H1 (cell line): ENCODE results near the gene FNDC5. TPM values are rescaled to one million over a fixed set of nuclear protein-coding genes. Genes with fewer than 3 reads are reported as not detected.

Experiments
- CTCF ChIA-PET: fragments of 300-600 bp; sonication (Branson Sonifier 250); formaldehyde crosslinking; loops from one replicate; lab custom pipeline; 2021; ENCODE audit not compliant: partially characterized antibody; lab: Charles Lee
- POLR2A ChIA-PET: fragments of 300-600 bp; sonication (Branson Sonifier 250); formaldehyde crosslinking; loops from one replicate; lab custom pipeline; 2021; ENCODE audit warnings: inconsistent platforms; ENCODE audit not compliant: partially characterized antibody; lab: Charles Lee
- DNase-seq, 2 experiments: peaks; one replicate each; pipeline versions ENCODE4 v3.0.0 to v3.0.0-alpha.2; 2010 to 2022; ENCODE audit warnings: low spot score in 2 of 2, low read depth in 1 of 2, mixed read lengths in 1 of 2
- FAIRE-seq: peaks from 2 replicates; lab custom pipeline; 2011; peaks lifted over from hg19 to GRCh38; lab: Jason Lieb, UNC
- H2AFZ ChIP-seq: 2 replicates; pipeline ENCODE4 v1.8.1; 2012; ENCODE audit warnings: low read length, inconsistent platforms
- H2AK5ac ChIP-seq: 2 replicates; pipeline ENCODE4 v1.6.1; 2013; ENCODE audit warnings: low read depth, low read length
- H2BK120ac ChIP-seq: replicated peaks from 2 replicates; pipeline ENCODE3; 2013; ENCODE audit warnings: low read depth, low read length, inconsistent platforms
- H2BK12ac ChIP-seq: 2 replicates; pipeline ENCODE4 v1.6.1; 2013; ENCODE audit warnings: low read depth, low read length
- H2BK15ac ChIP-seq: 2 replicates; pipeline ENCODE4 v1.6.1; 2013; ENCODE audit warnings: low read length
- H2BK20ac ChIP-seq: 2 replicates; pipeline ENCODE4 v1.6.1; 2013; ENCODE audit warnings: low read length
- H2BK5ac ChIP-seq: 2 replicates; pipeline ENCODE4 v1.6.1; 2013; ENCODE audit warnings: low read depth, low read length
- H3K14ac ChIP-seq: 2 replicates; pipeline ENCODE4 v1.6.1; 2013; ENCODE audit warnings: inconsistent platforms; ENCODE audit not compliant: insufficient read length
- H3K18ac ChIP-seq: 2 replicates; pipeline ENCODE4 v1.6.1; 2013; ENCODE audit warnings: low read length; ENCODE audit errors: extremely low read depth
- H3K23ac ChIP-seq: 2 replicates; pipeline ENCODE4 v1.6.1; 2013; ENCODE audit warnings: inconsistent platforms; ENCODE audit not compliant: insufficient read length
- H3K23me2 ChIP-seq: 2 replicates; pipeline ENCODE4 v1.6.1; 2013; ENCODE audit warnings: low read depth, low read length
- H3K27ac ChIP-seq: 2 replicates; pipeline ENCODE4 v1.6.1; 2011; ENCODE audit warnings: low read depth, low read length, inconsistent platforms
- H3K27me3 ChIP-seq, 4 experiments: replicated peaks in 1 of 4; 1 replicate in 1 of 4; 2 replicates in 3 of 4; pipeline versions ENCODE4 v1.6.1 to v1.8.1; 2011 to 2013; ENCODE audit warnings: low read length in 3 of 4, mild to moderate bottlenecking in 3 of 4, inconsistent platforms in 2 of 4, mixed read lengths in 2 of 4, moderate library complexity in 1 of 4; ENCODE audit not compliant: control insufficient read depth in 3 of 4, insufficient read depth in 3 of 4; ENCODE audit errors: extremely low read depth in 1 of 4
- H3K36me3 ChIP-seq, 4 experiments: 2 replicates each; pipeline versions ENCODE4 v1.6.1 to v1.8.1; 2011 to 2013; ENCODE audit warnings: mild to moderate bottlenecking in 4 of 4, low read length in 3 of 4, moderate library complexity in 2 of 4, control low read depth in 1 of 4, inconsistent platforms in 1 of 4; ENCODE audit not compliant: insufficient read depth in 4 of 4, control insufficient read depth in 2 of 4
- H3K4ac ChIP-seq: replicated peaks from 2 replicates; pipeline ENCODE3; 2013; ENCODE audit warnings: low read length, low read depth, mixed read lengths, inconsistent platforms; ENCODE audit not compliant: insufficient read length
- H3K4me1 ChIP-seq, 4 experiments: replicated peaks in 1 of 4; 1 replicate in 1 of 4; 2 replicates in 3 of 4; pipeline versions ENCODE4 v1.6.1 to v1.8.1; 2011 to 2013; ENCODE audit warnings: low read length in 3 of 4, inconsistent platforms in 2 of 4, mixed read lengths in 1 of 4; ENCODE audit not compliant: insufficient read depth in 4 of 4, control insufficient read depth in 3 of 4
- H3K4me2 ChIP-seq, 2 experiments: 2 replicates each; pipeline versions ENCODE4 v1.6.1 to v1.8.1; 2011 to 2013; ENCODE audit warnings: low read depth in 2 of 2, low read length in 2 of 2, control low read depth in 1 of 2, inconsistent platforms in 1 of 2, mild to moderate bottlenecking in 1 of 2; ENCODE audit not compliant: insufficient read depth in 1 of 2
- H3K4me3 ChIP-seq, 4 experiments: fragments of 200-600, 300-600 bp in 1 of 4; sonication (generic), shearing (Covaris generic), sonication (Bioruptor Twin) in 1 of 4; 2 replicates each; pipeline versions ENCODE4 v1.5.1 to v1.8.1; 2011 to 2016; ENCODE audit warnings: low read length in 4 of 4, low read depth in 3 of 4, control low read depth in 2 of 4, inconsistent platforms in 2 of 4, mild to moderate bottlenecking in 2 of 4, mixed read lengths in 1 of 4, moderate library complexity in 1 of 4; ENCODE audit not compliant: insufficient read depth in 2 of 4; ENCODE audit errors: extremely low read depth in 1 of 4
- H3K56ac ChIP-seq: replicated peaks from 2 replicates; pipeline ENCODE3; 2013; ENCODE audit warnings: low read depth, mild to moderate bottlenecking, mixed read lengths, low read length, inconsistent platforms; ENCODE audit not compliant: insufficient read length
- H3K79me1 ChIP-seq: 2 replicates; pipeline ENCODE4 v1.6.1; 2013; ENCODE audit warnings: low read depth, low read length, control low read depth
- H3K79me2 ChIP-seq, 2 experiments: 2 replicates each; pipeline versions ENCODE4 v1.6.1 to v1.8.1; 2012 to 2013; ENCODE audit warnings: low read length in 2 of 2, mild to moderate bottlenecking in 2 of 2, inconsistent platforms in 1 of 2; ENCODE audit not compliant: insufficient read depth in 2 of 2, control insufficient read depth in 1 of 2
- H3K9ac ChIP-seq, 4 experiments: replicated peaks in 1 of 4; 1 replicate in 1 of 4; 2 replicates in 3 of 4; pipeline versions ENCODE4 v1.6.1 to v1.8.1; 2011 to 2013; ENCODE audit warnings: low read depth in 3 of 4, low read length in 3 of 4, control low read depth in 2 of 4, mild to moderate bottlenecking in 2 of 4, moderate library complexity in 2 of 4, inconsistent platforms in 1 of 4; ENCODE audit errors: extremely low read depth in 1 of 4
- H3K9me3 ChIP-seq, 2 experiments: 2 replicates each; pipeline versions ENCODE4 v1.6.1 to v1.8.1; 2012 to 2013; ENCODE audit warnings: mild to moderate bottlenecking in 2 of 2, moderate library complexity in 2 of 2, control low read depth in 1 of 2, inconsistent platforms in 1 of 2, low read depth in 1 of 2, low read length in 1 of 2, mixed read lengths in 1 of 2; ENCODE audit not compliant: insufficient read depth in 2 of 2
- H4K20me1 ChIP-seq, 2 experiments: replicated peaks in 1 of 2; 2 replicates each; pipeline versions ENCODE3 to v1.8.1; 2011 to 2013; ENCODE audit warnings: inconsistent platforms in 2 of 2, low read length in 2 of 2, mild to moderate bottlenecking in 1 of 2; ENCODE audit not compliant: insufficient read depth in 2 of 2, control insufficient read depth in 1 of 2
- H4K5ac ChIP-seq: 2 replicates; pipeline ENCODE4 v1.6.1; 2013; ENCODE audit warnings: low read length, low read depth, mixed read lengths, inconsistent platforms; ENCODE audit not compliant: insufficient read length
- H4K8ac ChIP-seq: 2 replicates; pipeline ENCODE4 v1.8.0; 2013; ENCODE audit warnings: mild to moderate bottlenecking, moderate library complexity, low read length, inconsistent platforms; ENCODE audit not compliant: insufficient read depth; ENCODE audit errors: extremely low read depth
- H4K91ac ChIP-seq: replicated peaks from 2 replicates; pipeline ENCODE3; 2013; ENCODE audit warnings: low read length, mixed read lengths, inconsistent platforms; ENCODE audit not compliant: insufficient read length
- ASH2L ChIP-seq: fragments of 200-600, 300-600 bp; sonication (generic); IDR thresholded peaks from one replicate; pipeline ENCODE4 v1.7.1; 2017; ENCODE audit warnings: low read length
- BCL11A ChIP-seq, 2 experiments: IDR thresholded peaks; one replicate each; pipeline ENCODE4 v1.6.1; 2011; ENCODE audit warnings: low read depth in 2 of 2, low read length in 2 of 2, mild to moderate bottlenecking in 2 of 2
- CBX5 ChIP-seq: fragments of 300-800, 300-1000 bp; sonication (generic); IDR thresholded peaks from 2 replicates; pipeline ENCODE4 v1.7.1; 2016; ENCODE audit warnings: antibody characterized with exemption, low read length, low read depth
- CEBPB ChIP-seq: IDR thresholded peaks from 2 replicates; pipeline ENCODE4 v1.6.1; 2012; ENCODE audit warnings: low read depth, low read length
- CHD1 ChIP-seq: IDR thresholded peaks from 2 replicates; pipeline ENCODE4 v1.6.1; 2012; ENCODE audit warnings: low read depth, low read length, improper control_type of control experiment
- CREB1 ChIP-seq: IDR thresholded peaks from 2 replicates; pipeline ENCODE4 v1.6.1; 2012; ENCODE audit warnings: inconsistent platforms
- E2F6 ChIP-seq: IDR thresholded peaks from 2 replicates; pipeline ENCODE4 v1.6.1; 2012; ENCODE audit warnings: inconsistent platforms
- GTF2F1 ChIP-seq: IDR thresholded peaks from 2 replicates; pipeline ENCODE4 v1.6.1; 2012; ENCODE audit warnings: low read depth, low read length, improper control_type of control experiment, borderline replicate concordance
- HDAC6 ChIP-seq: IDR thresholded peaks from one replicate; pipeline ENCODE4 v1.7.1; 2012; ENCODE audit warnings: low read depth, mild to moderate bottlenecking, inconsistent platforms, low read length, moderate library complexity
- NANOG ChIP-seq: IDR thresholded peaks from 2 replicates; pipeline ENCODE4 v1.6.1; 2011; ENCODE audit warnings: low read length, low read depth, mild to moderate bottlenecking, inconsistent platforms; ENCODE audit not compliant: insufficient read depth, poor library complexity, severe bottlenecking
- POU5F1 ChIP-seq: IDR thresholded peaks from 2 replicates; pipeline ENCODE4 v1.6.1; 2011; ENCODE audit warnings: low read depth, mild to moderate bottlenecking, low read length, moderate library complexity
- SIN3A ChIP-seq, 2 experiments: IDR thresholded peaks in 1 of 2; conservative IDR thresholded peaks in 1 of 2; 2 replicates each; pipeline ENCODE4 v1.6.1; 2011 to 2012; ENCODE audit warnings: low read length in 2 of 2, improper control_type of control experiment in 1 of 2, low read depth in 1 of 2, mild to moderate bottlenecking in 1 of 2
- SRF ChIP-seq: IDR thresholded peaks from 2 replicates; pipeline ENCODE4 v1.6.1; 2011; ENCODE audit warnings: mild to moderate bottlenecking, low read depth, low read length, moderate library complexity
- TAF1 ChIP-seq: IDR thresholded peaks from 2 replicates; pipeline ENCODE4 v1.6.1; 2011; ENCODE audit warnings: mild to moderate bottlenecking, low read depth, low read length
- WGBS, 2 experiments: shearing (Covaris generic) in 1 of 2; methylation state at CpG; one replicate each; pipeline versions ENCODE4 v1.1.6 to v1.1.7; 2013 to 2015; ENCODE audit warnings: low lambda C conversion rate in 2 of 2, mixed read lengths in 2 of 2, inconsistent platforms in 1 of 2, low coverage in 1 of 2, missing lambda C conversion rate in 1 of 2; ENCODE audit not compliant: insufficient replicate concordance in 2 of 2, insufficient coverage in 1 of 2, insufficient read length in 1 of 2; ENCODE audit errors: extremely low coverage in 1 of 2, missing lambda C conversion rate in 1 of 2; 5-methylcytosine and 5-hydroxymethylcytosine counted together
- polyA plus RNA-seq, 7 experiments: library from polyadenylated mRNA; depleted of rRNA in 3 of 7; stranded (reverse) in 5 of 7; unstranded in 2 of 7; fragments of >200 nt in 5 of 7; fragments of 200-250 nt in 2 of 7; gene quantifications; 1 replicate in 5 of 7; 2 replicates in 1 of 7; 4 replicates in 1 of 7; pipeline versions ENCODE4 v1.2.1 to v1.2.3, GENCODE V29; 2011 to 2013; ENCODE audit warnings: missing spikeins in 2 of 7, mixed read lengths in 2 of 7
- total RNA-seq: library from RNA; stranded (reverse); fragmentation: NEBNext Ultra II Directional; extraction: Animal tissue kit (Norgen Biotek cat#: 25700); gene quantifications from 2 replicates; pipeline ENCODE4 v1.2.1, GENCODE V29; 2021

The FNDC5 gene
- total and polyA plus RNA-seq, 2 of the 8 experiments (the other 6 are each of a cell fraction or from before 2014, with no cell fraction given), result 1.8 to 2.0 TPM

GRCh38 chr1:32825181-32825580 lies 45.5 kb downstream of the FNDC5 start:
- DNase-seq (no peak), FAIRE-seq (no peak)
- peaks cover 0 to 31% of the 10 kb centered on the region in 2 experiments; a peak in 2 of 4 replicates for H3K79me2 ChIP-seq
- H2BK20ac ChIP-seq, result no peak overlapping the region
- H3K4me1 ChIP-seq, result no peaks in the 10 kb centered on the region
- H2AFZ ChIP-seq, result no peak overlapping the region
- H3K9me3 ChIP-seq, result no peaks in the 10 kb centered on the region
- H4K5ac ChIP-seq, result no peak overlapping the region
- H3K56ac ChIP-seq, result no peak overlapping the region
- no peak overlapping the region for H3K14ac ChIP-seq
- H3K79me1 ChIP-seq, result no peaks in the 10 kb centered on the region; the same call in none of the 2 replicates
- no peaks in the 10 kb centered on the region for H3K27me3 ChIP-seq
- no peak overlapping the region for H3K4ac ChIP-seq
- CTCF ChIA-PET, result no interaction called here
- H3K23ac ChIP-seq, result no peak overlapping the region
- peaks cover 10 to 58% (median 38%) of the 10 kb centered on the region in 4 experiments; a peak in 7 of 8 replicates for H3K36me3 ChIP-seq
- no peak overlapping the region for H3K4me2 ChIP-seq
- WGBS, 2 experiments, result 92% methylated on average over 3 of the region's 3 CpGs; no CpG with 5 or more reads in 1 of the 2 experiments
- H3K23me2 ChIP-seq, result no peaks in the 10 kb centered on the region
- H2BK5ac ChIP-seq, result no peak overlapping the region
- H4K20me1 ChIP-seq, result no peaks in the 10 kb centered on the region
- no peak overlapping the region for H4K91ac ChIP-seq
- POLR2A ChIA-PET, result interaction anchor here (1.1 kb wide), 1 partner anchor 165 kb away, joined by 3 read pairs; no protein-coding TSS in a partner anchor
- H2BK15ac ChIP-seq, result no peak overlapping the region
- no peak overlapping the region for H4K8ac ChIP-seq
- no peak overlapping the region for H2AK5ac ChIP-seq
- H2BK12ac ChIP-seq, result no peak overlapping the region
- H3K4me3 ChIP-seq, result no peak overlapping the region
- no peak overlapping the region for H3K9ac ChIP-seq
- H3K18ac ChIP-seq, result no peak overlapping the region
- H3K27ac ChIP-seq, result no peak overlapping the region
- no peak overlapping the region for H2BK120ac ChIP-seq
- TF ChIP-seq HDAC6 (no peak), SRF (no peak), BCL11A (IDR thresholded peaks at IDR 0.05; ENCODE audit: low read depth in 2 of 2, low read length in 2 of 2) (no peak), TAF1 (no peak), NANOG (no peak), SIN3A (conservative IDR thresholded peaks at IDR 0.05 in 1 of 2, IDR thresholded peaks at IDR 0.05 in 1 of 2; ENCODE audit: low read depth in 1 of 2, low read length in 2 of 2) (no peak), CREB1 (no peak), CEBPB (no peak), CBX5 (no peak), GTF2F1 (no peak), CHD1 (no peak), E2F6 (no peak), POU5F1 (no peak), ASH2L (no peak)
